Thoracic aorta (tissue), 2 donors: ENCODE results near the gene HMGCS2. TPM values are rescaled to one million over a fixed set of nuclear protein-coding genes. Genes with fewer than 3 reads are reported as not detected.

Experiments
- ATAC-seq: fragments of 150-250 bp; one replicate; pipeline ENCODE4 v1.8.0; 2017; ENCODE audit warnings: low read depth; ENCODE audit not compliant: insufficient number of reproducible peaks, low FRiP score
- DNase-seq: peaks from one replicate; pipeline ENCODE4 v3.0.0-alpha.2; 2020; ENCODE audit warnings: low spot score
- H3K27ac ChIP-seq, 2 donors: fragments of 200-600 bp; sonication (generic); 1 replicate in 1 of 2; 2 replicates in 1 of 2; pipeline ENCODE4 v1.5.1; 2016; ENCODE audit warnings: mild to moderate bottlenecking in 2 of 2, moderate library complexity in 2 of 2
- H3K27me3 ChIP-seq: fragments of 200-600 bp; sonication (generic); replicated peaks from 2 replicates; pipeline ENCODE4 v1.6.0; 2016; ENCODE audit warnings: mild to moderate bottlenecking; ENCODE audit not compliant: insufficient read depth
- H3K36me3 ChIP-seq: fragments of 200-600 bp; sonication (generic); one replicate; pipeline ENCODE4 v1.5.1; 2016
- H3K4me1 ChIP-seq, 2 donors: fragments of 200-600 bp; sonication (generic); 1 replicate in 1 of 2; 2 replicates in 1 of 2; pipeline versions ENCODE4 v1.5.1 to v1.6.0; 2016; ENCODE audit warnings: low read depth in 2 of 2, mild to moderate bottlenecking in 1 of 2; ENCODE audit not compliant: control insufficient read depth in 1 of 2
- H3K4me3 ChIP-seq: fragments of 200-600 bp; sonication (generic); 2 replicates; pipeline ENCODE4 v1.5.1; 2016; ENCODE audit warnings: mild to moderate bottlenecking
- H3K9me3 ChIP-seq: fragments of 200-600 bp; sonication (generic); 2 replicates; pipeline ENCODE4 v1.5.1; 2016
- CTCF ChIP-seq: fragments of 200-600 bp; sonication (generic); IDR thresholded peaks from one replicate; pipeline ENCODE4 v1.5.1; 2019; ENCODE audit warnings: antibody characterized with exemption
- total RNA-seq, 2 donors: library from RNA; depleted of rRNA; stranded (reverse); fragments of >200 nt; gene quantifications; one replicate each; pipeline versions ENCODE4 v1.1.0 to v1.2.3, GENCODE V29; 2016

Gene HMGCS2
- total RNA-seq, 2 donors from 2014 or later = 1.8 TPM; not detected in 1

DNA sequence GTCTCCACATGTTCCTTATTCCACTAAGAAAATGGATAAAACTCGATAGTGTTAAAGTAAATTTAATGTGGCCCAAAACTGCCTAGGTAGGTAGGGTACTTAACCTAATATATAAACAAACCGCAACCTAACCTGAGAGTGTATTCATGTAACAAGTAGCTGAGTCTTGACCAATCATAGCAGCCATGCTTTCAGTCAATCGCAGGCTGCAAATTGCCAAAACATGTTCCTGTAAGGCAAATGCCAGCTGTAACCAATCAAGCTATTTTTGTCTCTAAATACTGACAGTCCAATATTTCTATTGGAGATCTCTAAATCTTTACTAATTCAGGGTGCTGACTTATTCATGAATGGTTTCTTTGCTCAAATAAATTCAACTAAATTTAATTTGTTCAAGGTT, 3.1 kb upstream of the HMGCS2 start:
- TF ChIP-seq CTCF = no peak
- ATAC-seq = no peak

GRCh38 chr1:119771016-119771415, 2.3 kb upstream of the HMGCS2 start:
- Histone ChIP-seq H3K9me3 (no peaks in the 10 kb centered on the region), H3K36me3 (no peaks in the 10 kb centered on the region), H3K27ac (no peak overlapping the region), H3K4me1 (no peaks in the 10 kb centered on the region), H3K27me3 (no peaks in the 10 kb centered on the region), H3K4me3 (no peak overlapping the region)
- ATAC-seq = no peak
- TF ChIP-seq CTCF = no peak
- no peak for DNase-seq

More for the DNA sequence above, 3.1 kb upstream of the HMGCS2 start:
- no peaks in the 10 kb centered on the region for H3K27me3 ChIP-seq
- H3K4me3 ChIP-seq = no peak overlapping the region
- no peak for DNase-seq
- no peaks in the 10 kb centered on the region for H3K9me3 ChIP-seq
- no peak overlapping the region for H3K27ac ChIP-seq
- no peaks in the 10 kb centered on the region for H3K4me1 ChIP-seq
- H3K36me3 ChIP-seq = no peaks in the 10 kb centered on the region

- Histone ChIP-seq H3K27ac (no peak overlapping the region), H3K36me3 (no peaks in the 10 kb centered on the region), H3K27me3 (no peaks in the 10 kb centered on the region), H3K9me3 (no peaks in the 10 kb centered on the region), H3K4me3 (no peak overlapping the region), H3K4me1 (no peaks in the 10 kb centered on the region)
- no peak for TF ChIP-seq CTCF
- no peak for DNase-seq
- ATAC-seq = no peak
These were observed 1.2 kb downstream of the HMGCS2 start for GRCh38 chr1:119767486-119767885.

GRCh38 chr1:119766374-119766794, 2.3 kb downstream of the HMGCS2 start:
- no peak overlapping the region for H3K27ac ChIP-seq
- no peak for ATAC-seq

DNA sequence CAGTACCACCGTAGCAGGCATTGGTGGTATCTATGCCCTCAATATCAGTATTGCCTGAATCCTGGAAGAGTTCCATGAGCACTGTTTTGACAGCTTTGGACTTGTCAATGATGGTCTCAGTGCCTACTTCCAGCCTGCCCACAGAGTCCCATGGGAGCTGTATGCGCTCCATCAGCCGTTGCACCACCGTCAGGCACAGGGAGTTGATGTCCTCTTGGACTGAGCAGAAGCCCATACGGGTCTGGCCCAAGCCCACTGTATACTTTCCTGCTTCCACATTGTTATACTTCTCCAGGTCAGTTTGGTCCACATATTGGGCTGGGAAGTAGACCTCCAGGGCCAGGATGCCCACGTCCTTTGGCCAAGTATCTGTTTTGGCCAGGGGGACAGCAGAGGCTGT, 4.5 kb downstream of the HMGCS2 start:
- no peaks in the 10 kb centered on the region for H3K4me1 ChIP-seq
- ATAC-seq (no peak), DNase-seq (no peak)

More at GRCh38 chr1:119766374-119766794, 2.3 kb downstream of the HMGCS2 start:
- DNase-seq = no peak
- no peaks in the 10 kb centered on the region for H3K27me3 ChIP-seq
- no peaks in the 10 kb centered on the region for H3K36me3 ChIP-seq
- H3K9me3 ChIP-seq = no peaks in the 10 kb centered on the region
- no peak for TF ChIP-seq CTCF
- no peaks in the 10 kb centered on the region for H3K4me1 ChIP-seq
- H3K4me3 ChIP-seq = no peak overlapping the region

More for the DNA sequence above, 4.5 kb downstream of the HMGCS2 start:
- no peaks in the 10 kb centered on the region for H3K27me3 ChIP-seq
- no peaks in the 10 kb centered on the region for H3K36me3 ChIP-seq
- no peaks in the 10 kb centered on the region for H3K9me3 ChIP-seq
- no peak for TF ChIP-seq CTCF
- H3K4me3 ChIP-seq = no peak overlapping the region
- no peak overlapping the region for H3K27ac ChIP-seq
